Fibroblast of pulmonary artery (primary cell): Measurements from ENCODE around the gene IFNA2.
"Not testable (repeated sequence)": the region's sequence is repeated elsewhere in the genome, so short reads cannot be mapped to it uniquely, and the experiment has no call there.

Source experiments
- DNase-seq: peaks from one replicate; pipeline ENCODE4 v3.0.0-alpha.2; 2010; ENCODE audit warnings: low read depth
- H3K4me3 ChIP-seq: replicated peaks from 2 replicates; pipeline ENCODE4 v1.5.1; 2011; ENCODE audit warnings: low read depth, mild to moderate bottlenecking, control low read depth, low read length, moderate library complexity
- CTCF ChIP-seq: IDR thresholded peaks from 2 replicates; pipeline ENCODE4 v1.5.1; 2011; ENCODE audit warnings: mild to moderate bottlenecking, control low read depth, low read length, inconsistent platforms; ENCODE audit errors: missing control alignments

IFNA2 gene

GRCh38 chr9:21385131-21385670 is at the start of gene IFNA2:
Gene IFNA2, minus strand, starts transcription at chr9:21385398. Its CDS starts 69 bp downstream, at chr9:21385329.
- no peak for DNase-seq
- TF ChIP-seq CTCF, result no peak
- H3K4me3 ChIP-seq, result no peak within 1 kb of the TSS

GRCh38 chr9:21435015-21435383 is 49.8 kb upstream of the IFNA2 start:
- DNase-seq, result not testable (repeated sequence)

GRCh38 chr9:21434202-21435014 is 49.2 kb upstream of the IFNA2 start:
- peak; percentile 73 for TF ChIP-seq CTCF
- H3K4me3 ChIP-seq, result no peak overlapping the region
- peak; percentile 86 for DNase-seq

More at GRCh38 chr9:21435015-21435383, 49.8 kb upstream of the IFNA2 start:
- not testable (repeated sequence) for H3K4me3 ChIP-seq

- no peak overlapping the region for H3K4me3 ChIP-seq
- no peak for TF ChIP-seq CTCF
- DNase-seq, result no peak
Observed at GRCh38 chr9:21432672-21433425, 47.7 kb upstream of the IFNA2 start.

GRCh38 chr9:21429191-21429590 is 44.0 kb upstream of the IFNA2 start:
- no peak overlapping the region for H3K4me3 ChIP-seq
- no peak for TF ChIP-seq CTCF
- DNase-seq, result no peak

- no peak overlapping the region for H3K4me3 ChIP-seq
- TF ChIP-seq CTCF, result no peak
- no peak for DNase-seq
Observed at GRCh38 chr9:21428235-21428634, 43.0 kb upstream of the IFNA2 start.

- TF ChIP-seq CTCF, result no peak
- no peak for DNase-seq
- no peak overlapping the region for H3K4me3 ChIP-seq
Observed at GRCh38 chr9:21415493-21416267, 30.5 kb upstream of the IFNA2 start.
